ENCODE measurements around the gene GCLM.
A peak's percentile ranks its signal among the peaks of the same experiment; 100 is the strongest.
"Not testable (repeated sequence)": the region's sequence is repeated elsewhere in the genome, so short reads cannot be mapped to it uniquely, and the experiment has no call there.

Gene GCLM, protein sequence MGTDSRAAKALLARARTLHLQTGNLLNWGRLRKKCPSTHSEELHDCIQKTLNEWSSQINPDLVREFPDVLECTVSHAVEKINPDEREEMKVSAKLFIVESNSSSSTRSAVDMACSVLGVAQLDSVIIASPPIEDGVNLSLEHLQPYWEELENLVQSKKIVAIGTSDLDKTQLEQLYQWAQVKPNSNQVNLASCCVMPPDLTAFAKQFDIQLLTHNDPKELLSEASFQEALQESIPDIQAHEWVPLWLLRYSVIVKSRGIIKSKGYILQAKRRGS

GRCh38 chr1:93909146-93910050 is at the start of gene GCLM:
GCLM (minus strand) TSS chr1:93909430; CDS start chr1:93909163, 267 bp downstream.
- peak within 1 kb of the TSS; percentile 97 for H3K27ac Mint-ChIP-seq
- H3K9me3 Mint-ChIP-seq (ENCODE audit: low read depth) = no peaks in the 10 kb centered on the region
- H3K4me3 Mint-ChIP-seq = peak within 1 kb of the TSS; percentile 97
- peaks cover 35% of the 10 kb centered on the region for H3K4me1 Mint-ChIP-seq (ENCODE audit: low read depth)
- H3K27me3 Mint-ChIP-seq = no peaks in the 10 kb centered on the region
- H3K36me3 Mint-ChIP-seq = peaks cover 2% of the 10 kb centered on the region

DNA sequence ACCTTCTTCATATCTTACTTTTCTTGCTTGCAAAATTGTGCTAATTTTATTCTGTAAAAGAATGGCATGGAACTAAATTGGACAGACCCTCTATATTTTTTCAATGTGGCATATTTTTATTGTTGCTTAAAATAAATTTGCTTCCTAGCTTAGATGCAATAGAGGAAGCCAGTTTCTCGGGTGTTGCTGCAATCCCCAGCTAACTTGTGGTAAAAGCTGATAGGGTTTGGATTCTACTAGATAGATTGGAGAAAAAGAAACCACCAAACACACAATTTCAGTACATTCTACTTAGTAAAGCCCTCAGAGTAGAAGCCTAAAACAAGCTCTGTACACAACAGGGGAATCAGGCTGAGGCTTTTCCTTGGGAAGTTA is 49.5 kb upstream of the GCLM start:
- H3K9me3 Mint-ChIP-seq (ENCODE audit: low read depth) = peaks cover 26% of the 10 kb centered on the region
- no peak overlapping the region for H3K4me3 Mint-ChIP-seq
- no peaks in the 10 kb centered on the region for H3K4me1 Mint-ChIP-seq (ENCODE audit: low read depth)
- peaks cover 24% of the 10 kb centered on the region for H3K36me3 Mint-ChIP-seq
- H3K27ac Mint-ChIP-seq = no peak overlapping the region
- peaks cover 4% of the 10 kb centered on the region for H3K27me3 Mint-ChIP-seq

DNA sequence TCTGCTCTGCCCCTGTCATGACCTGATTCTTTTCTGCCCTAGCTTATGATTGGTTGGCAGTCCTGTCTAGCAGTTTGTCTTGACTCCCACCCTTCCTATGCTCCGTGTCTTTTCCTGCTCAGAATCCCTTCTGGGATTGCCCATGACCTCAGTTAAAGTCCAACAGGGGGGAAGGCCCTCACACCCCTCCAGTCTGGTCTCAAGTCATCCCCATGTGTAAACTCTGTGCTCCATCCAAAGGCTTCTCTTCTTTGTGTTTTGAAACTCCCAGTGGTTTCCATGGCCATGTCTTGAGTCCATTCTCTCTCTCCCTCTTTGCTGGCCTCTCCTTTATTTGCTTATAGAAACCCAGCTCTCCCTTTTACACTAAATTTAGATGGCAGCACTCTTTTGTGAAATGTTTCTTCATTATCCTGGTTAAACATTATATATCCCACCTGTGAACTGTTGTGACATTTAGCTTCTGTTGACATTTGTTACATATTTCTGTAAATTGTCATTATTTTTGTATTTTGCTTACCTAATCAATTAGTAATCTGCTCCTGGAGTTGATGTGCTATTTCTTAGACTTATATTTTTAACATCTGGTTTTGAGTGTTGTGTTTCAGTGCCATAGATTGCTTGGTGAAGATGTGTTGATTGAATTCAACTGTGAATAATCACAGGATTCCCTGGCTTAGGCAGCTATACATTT is 48.9 kb upstream of the GCLM start:
- Mint-ChIP-seq H3K9me3 (ENCODE audit: low read depth) (peaks cover 27% of the 10 kb centered on the region), H3K36me3 (peaks cover 24% of the 10 kb centered on the region), H3K4me1 (ENCODE audit: low read depth) (no peaks in the 10 kb centered on the region), H3K4me3 (no peak overlapping the region), H3K27me3 (peaks cover 4% of the 10 kb centered on the region), H3K27ac (no peak overlapping the region)

GRCh38 chr1:93955765-93956164 is 46.5 kb upstream of the GCLM start:
- peaks cover 45% of the 10 kb centered on the region for H3K9me3 Mint-ChIP-seq (ENCODE audit: low read depth)

DNA sequence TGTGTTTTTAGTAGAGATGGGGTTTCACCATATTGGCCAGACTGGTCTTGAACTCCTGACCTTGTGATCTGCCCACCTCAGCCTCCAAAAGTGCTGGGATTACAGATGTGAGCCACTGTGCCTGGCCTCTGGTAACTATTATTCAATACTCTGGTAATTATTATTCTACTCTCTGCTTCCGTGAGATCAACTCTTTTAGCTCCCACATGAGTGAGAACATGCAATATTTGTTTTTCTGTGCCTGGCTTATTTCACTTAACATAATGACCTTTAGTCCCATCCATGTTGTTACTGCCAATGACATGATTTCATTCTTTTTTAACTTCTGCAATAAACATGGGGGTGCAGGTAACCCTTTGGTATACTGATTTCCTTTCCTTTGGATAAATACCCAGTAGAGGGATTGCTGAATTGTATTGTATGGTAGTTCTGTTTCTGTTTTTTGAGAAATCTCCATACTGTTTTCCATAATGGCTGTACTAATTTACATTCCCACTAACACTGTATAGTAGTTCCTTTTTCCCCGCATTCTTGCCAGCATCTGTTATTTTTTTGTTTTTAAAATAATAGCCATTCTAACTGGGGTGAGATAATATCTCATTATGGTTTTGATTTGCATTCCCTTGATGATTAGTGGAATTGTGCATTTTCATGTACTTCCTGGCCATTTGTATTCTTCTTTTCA is 37.9 kb upstream of the GCLM start:
- H3K27me3 Mint-ChIP-seq; H3K27ac Mint-ChIP-seq; H3K4me1 Mint-ChIP-seq (ENCODE audit: low read depth); H3K4me3 Mint-ChIP-seq: not testable (repeated sequence)
- Mint-ChIP-seq H3K9me3 (ENCODE audit: low read depth) (peaks cover 13% of the 10 kb centered on the region), H3K36me3 (peaks cover 11% of the 10 kb centered on the region)

More at GRCh38 chr1:93955765-93956164, 46.5 kb upstream of the GCLM start:
- Mint-ChIP-seq H3K4me3 (no peak overlapping the region), H3K27ac (no peak overlapping the region), H3K4me1 (ENCODE audit: low read depth) (no peaks in the 10 kb centered on the region), H3K36me3 (peaks cover 24% of the 10 kb centered on the region), H3K27me3 (peaks cover 4% of the 10 kb centered on the region)

DNA sequence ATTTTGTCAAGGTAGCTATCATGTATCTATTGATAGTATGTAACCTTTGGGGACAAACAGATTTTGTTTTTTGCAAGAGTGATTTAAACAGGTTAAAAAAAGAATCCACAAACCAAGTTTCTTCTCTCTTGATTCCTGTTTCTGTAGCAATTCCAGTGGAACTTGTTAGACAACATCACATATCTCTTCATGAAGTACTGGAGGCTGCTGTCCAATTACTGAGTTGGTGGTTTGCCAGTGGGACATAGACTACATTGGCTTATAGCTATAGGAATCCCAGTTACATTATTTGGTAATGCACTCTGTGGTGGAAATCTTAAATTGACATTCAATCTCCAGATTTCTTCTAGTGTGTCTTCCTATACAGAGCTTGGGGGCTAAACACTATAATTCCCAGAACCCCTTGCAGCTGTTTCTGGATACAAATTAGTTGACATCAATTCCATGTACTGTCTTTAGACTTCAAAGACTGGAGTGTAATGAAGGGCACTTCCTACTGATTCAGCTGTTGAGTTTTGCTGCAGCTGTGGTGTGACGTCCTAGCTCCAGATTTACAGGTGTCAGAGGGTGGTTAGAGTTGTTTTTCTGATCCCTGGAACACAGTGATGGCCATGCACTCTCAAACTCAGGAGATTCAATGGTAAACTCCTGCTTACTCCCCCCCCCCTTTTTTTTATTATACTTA is 29.4 kb upstream of the GCLM start:
- Mint-ChIP-seq H3K27me3 (no peaks in the 10 kb centered on the region), H3K9me3 (ENCODE audit: low read depth) (peaks cover 9% of the 10 kb centered on the region), H3K4me1 (ENCODE audit: low read depth) (no peaks in the 10 kb centered on the region), H3K4me3 (no peak overlapping the region), H3K27ac (no peak overlapping the region), H3K36me3 (peaks cover 6% of the 10 kb centered on the region)

DNA sequence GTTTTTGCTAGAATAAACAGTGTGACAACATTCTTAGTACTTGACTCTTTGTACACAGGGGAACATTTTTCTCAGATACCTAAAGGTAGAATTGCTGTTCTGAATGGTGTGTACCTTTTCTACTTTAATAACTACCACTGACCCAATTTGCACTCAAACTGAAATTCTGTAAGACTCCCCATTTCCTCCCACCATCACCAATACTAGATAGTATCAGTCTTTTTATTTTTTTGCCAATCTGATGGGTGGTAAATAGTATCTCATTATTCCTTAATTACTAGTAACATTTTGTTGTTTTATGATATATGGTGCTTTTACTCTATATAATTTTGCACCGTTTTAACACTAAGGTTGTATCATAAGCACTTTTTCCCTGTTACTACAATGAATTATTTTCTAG is 28.8 kb upstream of the GCLM start:
- Mint-ChIP-seq H3K4me3 (no peak overlapping the region), H3K27ac (no peak overlapping the region), H3K4me1 (ENCODE audit: low read depth) (no peaks in the 10 kb centered on the region), H3K36me3 (peaks cover 6% of the 10 kb centered on the region), H3K9me3 (ENCODE audit: low read depth) (peaks cover 9% of the 10 kb centered on the region), H3K27me3 (no peaks in the 10 kb centered on the region)

GRCh38 chr1:93925206-93925605 is 16.0 kb upstream of the GCLM start:
- peaks cover 29% of the 10 kb centered on the region for H3K9me3 Mint-ChIP-seq (ENCODE audit: low read depth)
- peaks cover 10% of the 10 kb centered on the region for H3K27me3 Mint-ChIP-seq
- no peak overlapping the region for H3K27ac Mint-ChIP-seq
- H3K4me3 Mint-ChIP-seq = no peak overlapping the region
- no peaks in the 10 kb centered on the region for H3K4me1 Mint-ChIP-seq (ENCODE audit: low read depth)
- peaks cover 15% of the 10 kb centered on the region for H3K36me3 Mint-ChIP-seq

- peaks cover under 1% of the 10 kb centered on the region for H3K27me3 Mint-ChIP-seq
- H3K27ac Mint-ChIP-seq = no peak overlapping the region
- no peak overlapping the region for H3K4me3 Mint-ChIP-seq
- H3K4me1 Mint-ChIP-seq (ENCODE audit: low read depth) = no peaks in the 10 kb centered on the region
- H3K36me3 Mint-ChIP-seq = no peaks in the 10 kb centered on the region
- H3K9me3 Mint-ChIP-seq (ENCODE audit: low read depth) = no peaks in the 10 kb centered on the region
Measured at GRCh38 chr1:93919780-93920179, 10.6 kb upstream of the GCLM start.

DNA sequence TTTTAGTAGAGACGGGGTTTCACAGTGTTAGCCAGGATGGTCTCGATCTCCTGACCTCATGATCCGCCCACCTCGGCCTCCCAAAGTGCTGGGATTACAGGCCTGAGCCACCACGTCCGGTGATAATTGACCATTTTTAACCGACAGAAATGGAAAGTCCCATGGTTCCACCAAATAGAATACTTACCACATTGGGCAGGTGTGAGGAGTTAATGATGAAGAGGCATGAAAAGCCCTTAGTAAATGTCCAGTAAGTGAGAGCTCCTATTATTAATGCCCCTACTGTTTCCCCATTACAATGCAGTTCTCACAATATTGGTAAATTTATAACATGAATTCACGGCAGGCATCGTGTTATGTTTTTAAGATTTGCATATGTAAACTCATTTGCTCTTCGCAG is 8.1 kb upstream of the GCLM start:
- H3K4me1 Mint-ChIP-seq (ENCODE audit: low read depth) = no peaks in the 10 kb centered on the region
- no peak overlapping the region for H3K4me3 Mint-ChIP-seq
- H3K36me3 Mint-ChIP-seq = peaks cover 2% of the 10 kb centered on the region
- H3K9me3 Mint-ChIP-seq (ENCODE audit: low read depth) = no peaks in the 10 kb centered on the region
- no peak overlapping the region for H3K27ac Mint-ChIP-seq
- H3K27me3 Mint-ChIP-seq = no peaks in the 10 kb centered on the region

GRCh38 chr1:93910880-93911279 is 1.6 kb upstream of the GCLM start:
- peaks cover 29% of the 10 kb centered on the region for H3K4me1 Mint-ChIP-seq (ENCODE audit: low read depth)
- not testable (repeated sequence) for H3K27me3 Mint-ChIP-seq, H3K36me3 Mint-ChIP-seq

GRCh38 chr1:93910305-93910704 is 1.1 kb upstream of the GCLM start:
- no peaks in the 10 kb centered on the region for H3K27me3 Mint-ChIP-seq
- H3K4me1 Mint-ChIP-seq (ENCODE audit: low read depth) = peaks cover 31% of the 10 kb centered on the region
- H3K27ac Mint-ChIP-seq = peak overlapping the region; percentile 86
- peak overlapping the region; percentile 89 for H3K4me3 Mint-ChIP-seq
- peaks cover 2% of the 10 kb centered on the region for H3K36me3 Mint-ChIP-seq
- H3K9me3 Mint-ChIP-seq (ENCODE audit: low read depth) = no peaks in the 10 kb centered on the region

More at GRCh38 chr1:93910880-93911279, 1.6 kb upstream of the GCLM start:
- H3K4me3 Mint-ChIP-seq = peak overlapping the region; percentile 13
- not testable (repeated sequence) for H3K9me3 Mint-ChIP-seq (ENCODE audit: low read depth); H3K27ac Mint-ChIP-seq

GRCh38 chr1:93908394-93909145 is 660 bp downstream of the GCLM start:
- H3K4me3 Mint-ChIP-seq = peak overlapping the region; percentile 97
- no peaks in the 10 kb centered on the region for H3K9me3 Mint-ChIP-seq (ENCODE audit: low read depth)
- H3K27me3 Mint-ChIP-seq = no peaks in the 10 kb centered on the region
- peak overlapping the region; percentile 97 for H3K27ac Mint-ChIP-seq
- no peaks in the 10 kb centered on the region for H3K36me3 Mint-ChIP-seq
- peaks cover 43% of the 10 kb centered on the region for H3K4me1 Mint-ChIP-seq (ENCODE audit: low read depth)

Measured in activated naive CD8-positive, alpha-beta T cell (primary cell).